Suprapubic skin (tissue), 4 donors: ENCODE results near the gene LONP2.

Experiments used
- EP300 ChIP-seq: sonication (generic); formaldehyde crosslinking; IDR thresholded peaks from one replicate; pipeline ENCODE4 v1.6.1; 2017; ENCODE audit warnings: antibody characterized with exemption
- POLR2A ChIP-seq, 2 donors: fragments of 450-650 bp; IDR thresholded peaks; one replicate each; pipeline ENCODE4 v1.6.1; 2017; ENCODE audit warnings: antibody characterized with exemption in 2 of 2, mild to moderate bottlenecking in 2 of 2, moderate library complexity in 2 of 2
- POLR2AphosphoS5 ChIP-seq, 3 donors: sonication (generic); formaldehyde crosslinking; IDR thresholded peaks; one replicate each; pipeline ENCODE4 v1.6.1; 2017; ENCODE audit warnings: antibody characterized with exemption in 3 of 3
- TF ChIP-seq, protein P1 (sequence below), 2 donors: fragments of 200-600 bp in 1 of 2; fragments of 450-650 bp in 1 of 2; sonication (generic) in 1 of 2; IDR thresholded peaks; one replicate each; pipeline ENCODE4 v1.5.1; 2016 to 2019; ENCODE audit warnings: antibody characterized with exemption in 2 of 2, mild to moderate bottlenecking in 1 of 2, moderate library complexity in 1 of 2

DNA sequence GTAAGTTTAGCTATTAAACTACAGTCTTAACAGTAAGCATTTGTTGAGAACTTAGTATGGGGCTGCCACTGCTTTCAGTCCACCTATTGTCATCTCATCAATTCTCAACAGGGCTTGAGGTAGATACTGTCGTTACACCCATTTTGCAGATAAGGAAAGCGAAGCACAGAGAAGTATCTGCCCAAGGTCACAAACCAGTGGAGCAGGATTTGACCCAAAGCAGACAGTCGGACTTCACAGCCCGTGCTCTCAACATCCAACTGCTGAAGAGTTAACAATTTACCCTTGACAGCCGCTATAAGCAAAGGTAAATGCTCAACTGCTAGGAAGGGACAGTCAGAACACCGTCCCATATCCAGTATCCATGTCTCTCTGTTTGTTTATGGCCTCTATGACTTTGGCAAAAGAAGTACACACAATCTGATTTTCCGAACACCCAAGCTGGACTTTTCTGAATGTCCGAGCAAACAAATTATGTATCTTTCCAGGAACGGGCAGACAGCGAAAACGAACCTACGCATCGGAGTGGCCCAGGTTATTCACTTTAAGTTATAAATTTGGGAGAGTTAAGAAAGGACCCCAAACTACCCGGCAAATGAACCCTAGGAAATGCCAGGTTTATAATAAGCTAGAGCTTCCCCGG lies 139.9 kb downstream of the LONP2 start:
- TF ChIP-seq POLR2A (IDR thresholded peaks at IDR 0.05) = no peak
- TF ChIP-seq, protein P1, sequence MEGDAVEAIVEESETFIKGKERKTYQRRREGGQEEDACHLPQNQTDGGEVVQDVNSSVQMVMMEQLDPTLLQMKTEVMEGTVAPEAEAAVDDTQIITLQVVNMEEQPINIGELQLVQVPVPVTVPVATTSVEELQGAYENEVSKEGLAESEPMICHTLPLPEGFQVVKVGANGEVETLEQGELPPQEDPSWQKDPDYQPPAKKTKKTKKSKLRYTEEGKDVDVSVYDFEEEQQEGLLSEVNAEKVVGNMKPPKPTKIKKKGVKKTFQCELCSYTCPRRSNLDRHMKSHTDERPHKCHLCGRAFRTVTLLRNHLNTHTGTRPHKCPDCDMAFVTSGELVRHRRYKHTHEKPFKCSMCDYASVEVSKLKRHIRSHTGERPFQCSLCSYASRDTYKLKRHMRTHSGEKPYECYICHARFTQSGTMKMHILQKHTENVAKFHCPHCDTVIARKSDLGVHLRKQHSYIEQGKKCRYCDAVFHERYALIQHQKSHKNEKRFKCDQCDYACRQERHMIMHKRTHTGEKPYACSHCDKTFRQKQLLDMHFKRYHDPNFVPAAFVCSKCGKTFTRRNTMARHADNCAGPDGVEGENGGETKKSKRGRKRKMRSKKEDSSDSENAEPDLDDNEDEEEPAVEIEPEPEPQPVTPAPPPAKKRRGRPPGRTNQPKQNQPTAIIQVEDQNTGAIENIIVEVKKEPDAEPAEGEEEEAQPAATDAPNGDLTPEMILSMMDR (IDR thresholded peaks at IDR 0.05) = no peak
- no peak for TF ChIP-seq EP300
- no peak for TF ChIP-seq POLR2AphosphoS5 (IDR thresholded peaks at IDR 0.05)
